Measurements from ENCODE around the gene PRCC.

The PRCC gene

GRCh38 chr1:156802421-156802935 is 35.1 kb downstream of the PRCC start:
- no peak overlapping the region for H3K4me3 ChIP-seq (ENCODE audit: low read depth, low read length)
- peaks cover 43% of the 10 kb centered on the region for H3K36me3 ChIP-seq (ENCODE audit: control insufficient read depth, insufficient read depth, low read length)
- no peaks in the 10 kb centered on the region for H3K4me1 ChIP-seq (ENCODE audit: control insufficient read depth, insufficient read depth, low read length)
- H3K9ac ChIP-seq (ENCODE audit: low read depth, low read length), result no peak overlapping the region
- no peaks in the 10 kb centered on the region for H3K9me3 ChIP-seq (ENCODE audit: control insufficient read depth, insufficient read depth, low read length)
- no peak overlapping the region for H3K27ac ChIP-seq (ENCODE audit: low read depth, low read length)
- no peaks in the 10 kb centered on the region for H3K27me3 ChIP-seq (ENCODE audit: control insufficient read depth, insufficient read depth, low read length)

- Histone ChIP-seq H3K4me3 (ENCODE audit: low read depth, low read length) (no peak overlapping the region), H3K27me3 (ENCODE audit: control insufficient read depth, insufficient read depth, low read length) (no peaks in the 10 kb centered on the region), H3K27ac (ENCODE audit: low read depth, low read length) (no peak overlapping the region), H3K9ac (ENCODE audit: low read depth, low read length) (no peak overlapping the region), H3K36me3 (ENCODE audit: control insufficient read depth, insufficient read depth, low read length) (peaks cover 35% of the 10 kb centered on the region), H3K4me1 (ENCODE audit: control insufficient read depth, insufficient read depth, low read length) (no peaks in the 10 kb centered on the region), H3K9me3 (ENCODE audit: control insufficient read depth, insufficient read depth, low read length) (no peaks in the 10 kb centered on the region)
Observed at GRCh38 chr1:156803086-156803851, 35.9 kb downstream of the PRCC start.

- Histone ChIP-seq H3K4me1 (ENCODE audit: control insufficient read depth, insufficient read depth, low read length) (no peaks in the 10 kb centered on the region), H3K27ac (ENCODE audit: low read depth, low read length) (no peak overlapping the region), H3K9me3 (ENCODE audit: control insufficient read depth, insufficient read depth, low read length) (no peaks in the 10 kb centered on the region), H3K36me3 (ENCODE audit: control insufficient read depth, insufficient read depth, low read length) (peaks cover 28% of the 10 kb centered on the region), H3K4me3 (ENCODE audit: low read depth, low read length) (no peak overlapping the region), H3K27me3 (ENCODE audit: control insufficient read depth, insufficient read depth, low read length) (no peaks in the 10 kb centered on the region), H3K9ac (ENCODE audit: low read depth, low read length) (no peak overlapping the region)
Observed at GRCh38 chr1:156804026-156804425, 36.7 kb downstream of the PRCC start.

- Histone ChIP-seq H3K9ac (ENCODE audit: low read depth, low read length) (no peak overlapping the region), H3K4me1 (ENCODE audit: control insufficient read depth, insufficient read depth, low read length) (no peaks in the 10 kb centered on the region), H3K27ac (ENCODE audit: low read depth, low read length) (no peak overlapping the region), H3K9me3 (ENCODE audit: control insufficient read depth, insufficient read depth, low read length) (no peaks in the 10 kb centered on the region), H3K36me3 (ENCODE audit: control insufficient read depth, insufficient read depth, low read length) (peaks cover 21% of the 10 kb centered on the region), H3K27me3 (ENCODE audit: control insufficient read depth, insufficient read depth, low read length) (no peaks in the 10 kb centered on the region), H3K4me3 (ENCODE audit: low read depth, low read length) (no peak overlapping the region)
Observed at GRCh38 chr1:156804572-156805243, 37.4 kb downstream of the PRCC start.

GRCh38 chr1:156805766-156806511 is 38.6 kb downstream of the PRCC start:
- Histone ChIP-seq H3K4me3 (ENCODE audit: low read depth, low read length) (no peak overlapping the region), H3K9me3 (ENCODE audit: control insufficient read depth, insufficient read depth, low read length) (no peaks in the 10 kb centered on the region), H3K27me3 (ENCODE audit: control insufficient read depth, insufficient read depth, low read length) (no peaks in the 10 kb centered on the region), H3K4me1 (ENCODE audit: control insufficient read depth, insufficient read depth, low read length) (no peaks in the 10 kb centered on the region), H3K9ac (ENCODE audit: low read depth, low read length) (no peak overlapping the region), H3K27ac (ENCODE audit: low read depth, low read length) (no peak overlapping the region), H3K36me3 (ENCODE audit: control insufficient read depth, insufficient read depth, low read length) (peaks cover 9% of the 10 kb centered on the region)

GRCh38 chr1:156806512-156807440 is 39.4 kb downstream of the PRCC start:
- H3K9me3 ChIP-seq (ENCODE audit: control insufficient read depth, insufficient read depth, low read length), result no peaks in the 10 kb centered on the region
- H3K27ac ChIP-seq (ENCODE audit: low read depth, low read length), result no peak overlapping the region
- no peak overlapping the region for H3K9ac ChIP-seq (ENCODE audit: low read depth, low read length)

GRCh38 chr1:156807627-156808026 is 40.3 kb downstream of the PRCC start:
- Histone ChIP-seq H3K4me3 (ENCODE audit: low read depth, low read length) (no peak overlapping the region), H3K27ac (ENCODE audit: low read depth, low read length) (no peak overlapping the region), H3K27me3 (ENCODE audit: control insufficient read depth, insufficient read depth, low read length) (peaks cover 11% of the 10 kb centered on the region), H3K36me3 (ENCODE audit: control insufficient read depth, insufficient read depth, low read length) (no peaks in the 10 kb centered on the region), H3K9ac (ENCODE audit: low read depth, low read length) (no peak overlapping the region), H3K9me3 (ENCODE audit: control insufficient read depth, insufficient read depth, low read length) (no peaks in the 10 kb centered on the region), H3K4me1 (ENCODE audit: control insufficient read depth, insufficient read depth, low read length) (no peaks in the 10 kb centered on the region)

More at GRCh38 chr1:156806512-156807440, 39.4 kb downstream of the PRCC start:
- Histone ChIP-seq H3K4me3 (ENCODE audit: low read depth, low read length) (no peak overlapping the region), H3K27me3 (ENCODE audit: control insufficient read depth, insufficient read depth, low read length) (0 out of 2 replicates have a peak, but pooled peaks cover 3% of the 10 kb centered on the region), H3K36me3 (ENCODE audit: control insufficient read depth, insufficient read depth, low read length) (0 out of 2 replicates have a peak, but pooled peaks cover 3% of the 10 kb centered on the region), H3K4me1 (ENCODE audit: control insufficient read depth, insufficient read depth, low read length) (no peaks in the 10 kb centered on the region)

GRCh38 chr1:156808186-156809030 is 41.1 kb downstream of the PRCC start:
- Histone ChIP-seq H3K36me3 (ENCODE audit: control insufficient read depth, insufficient read depth, low read length) (no peaks in the 10 kb centered on the region), H3K4me3 (ENCODE audit: low read depth, low read length) (no peak overlapping the region), H3K4me1 (ENCODE audit: control insufficient read depth, insufficient read depth, low read length) (peaks cover 5% of the 10 kb centered on the region; the same call in 1 of the 2 replicates), H3K9me3 (ENCODE audit: control insufficient read depth, insufficient read depth, low read length) (no peaks in the 10 kb centered on the region), H3K27me3 (ENCODE audit: control insufficient read depth, insufficient read depth, low read length) (peaks cover 19% of the 10 kb centered on the region), H3K9ac (ENCODE audit: low read depth, low read length) (no peak overlapping the region), H3K27ac (ENCODE audit: low read depth, low read length) (no peak overlapping the region)

GRCh38 chr1:156809281-156809680 is 41.9 kb downstream of the PRCC start:
- no peak overlapping the region for H3K9ac ChIP-seq (ENCODE audit: low read depth, low read length)
- no peaks in the 10 kb centered on the region for H3K36me3 ChIP-seq (ENCODE audit: control insufficient read depth, insufficient read depth, low read length)
- H3K27me3 ChIP-seq (ENCODE audit: control insufficient read depth, insufficient read depth, low read length), result peaks cover 28% of the 10 kb centered on the region
- H3K4me1 ChIP-seq (ENCODE audit: control insufficient read depth, insufficient read depth, low read length), result peaks cover 8% of the 10 kb centered on the region; the same call in 1 of the 2 replicates
- no peak overlapping the region for H3K4me3 ChIP-seq (ENCODE audit: low read depth, low read length)
- no peak overlapping the region for H3K27ac ChIP-seq (ENCODE audit: low read depth, low read length)
- H3K9me3 ChIP-seq (ENCODE audit: control insufficient read depth, insufficient read depth, low read length), result no peaks in the 10 kb centered on the region
